B cell (primary cell): ENCODE measurements around the gene METTL9. TPM values are rescaled to one million over a fixed set of nuclear protein-coding genes. Genes with fewer than 3 reads are reported as not detected.
A peak's percentile ranks its signal among the peaks of the same experiment; 100 is the strongest.

Source experiments
- ATAC-seq: fragments of 200-7000 bp; cut with Tn5 transposase; one replicate; pipeline ENCODE4 v1.10.0; 2021; ENCODE audit warnings: low read depth, mild to moderate bottlenecking, moderate number of reproducible peaks, moderate library complexity
- CTCF ChIA-PET: fragments of 350-600 bp; sonication (Branson Sonifier 250); formaldehyde crosslinking; loops from one replicate; lab custom pipeline; 2021; ENCODE audit warnings: antibody characterized with exemption, inconsistent platforms; lab: Charles Lee
- POLR2A ChIA-PET: fragments of 350-600 bp; sonication (Branson Sonifier 250); formaldehyde crosslinking; loops from one replicate; lab custom pipeline; 2021; ENCODE audit warnings: antibody characterized with exemption; lab: Charles Lee
- DNase-seq: peaks from one replicate; pipeline ENCODE4 v3.0.0; 2013
- H2AFZ ChIP-seq: 2 replicates; pipeline ENCODE4 v1.6.1; 2012; ENCODE audit warnings: mild to moderate bottlenecking, low read depth, low read length; ENCODE audit not compliant: insufficient read depth, poor library complexity, severe bottlenecking
- H3K27ac ChIP-seq, 2 donors: 1 replicate in 1 of 2; 2 replicates in 1 of 2; pipeline ENCODE4 v1.5.1; 2012 to 2013; ENCODE audit warnings: low read length in 2 of 2, mild to moderate bottlenecking in 2 of 2, moderate library complexity in 1 of 2
- H3K27me3 ChIP-seq, 4 experiments: fragments of 200-600 bp in 1 of 4; sonication (generic) in 1 of 4; replicated peaks in 1 of 4; 1 replicate in 2 of 4; 2 replicates in 2 of 4; pipeline versions ENCODE4 v1.6.1 to v1.7.0; 2013 to 2016; ENCODE audit warnings: low read length in 3 of 4, mild to moderate bottlenecking in 2 of 4, mixed read lengths in 1 of 4, moderate library complexity in 1 of 4; ENCODE audit not compliant: insufficient read depth in 4 of 4, control insufficient read depth in 3 of 4; ENCODE audit errors: control extremely low read depth in 1 of 4
- H3K36me3 ChIP-seq, 2 experiments: replicated peaks in 1 of 2; 1 replicate in 1 of 2; 2 replicates in 1 of 2; pipeline versions ENCODE4 v1.6.1 to v1.7.1; 2013; ENCODE audit warnings: low read length in 1 of 2; ENCODE audit not compliant: insufficient read depth in 2 of 2, control insufficient read depth in 1 of 2; ENCODE audit errors: control extremely low read depth in 1 of 2, extremely low read depth in 1 of 2
- H3K4me1 ChIP-seq, 2 donors: fragments of 200-600 bp in 1 of 2; sonication (generic) in 1 of 2; 1 replicate in 1 of 2; 2 replicates in 1 of 2; pipeline versions ENCODE4 v1.5.1 to v1.6.1; 2013 to 2017; ENCODE audit warnings: low read length in 2 of 2; ENCODE audit not compliant: control insufficient read depth in 2 of 2, insufficient read depth in 2 of 2
- H3K4me2 ChIP-seq: replicated peaks from 2 replicates; pipeline ENCODE3; 2012; ENCODE audit warnings: mild to moderate bottlenecking, low read depth, low read length; ENCODE audit not compliant: poor library complexity, severe bottlenecking
- H3K4me3 ChIP-seq, 5 experiments: fragments of 200-600 bp in 1 of 5; sonication (generic) in 1 of 5; 1 replicate in 3 of 5; 2 replicates in 2 of 5; pipeline versions ENCODE4 v1.5.1 to v1.7.0; 2011 to 2016; ENCODE audit warnings: low read length in 4 of 5, mild to moderate bottlenecking in 4 of 5, low read depth in 2 of 5, control low read depth in 1 of 5, moderate library complexity in 1 of 5; ENCODE audit not compliant: insufficient read depth in 1 of 5; ENCODE audit errors: control extremely low read depth in 1 of 5, extremely low read depth in 1 of 5
- H3K79me2 ChIP-seq: fragments of 200-600 bp; sonication (generic); one replicate; pipeline ENCODE4 v1.6.0; 2016; ENCODE audit warnings: low read length; ENCODE audit not compliant: control insufficient read depth, insufficient read depth
- H3K9ac ChIP-seq: fragments of 200-600 bp; sonication (generic); 2 replicates; pipeline ENCODE4 v1.6.1; 2017; ENCODE audit warnings: mild to moderate bottlenecking, low read length, moderate library complexity
- H3K9me3 ChIP-seq, 3 donors: one replicate each; pipeline versions ENCODE4 v1.6.1 to v1.7.1; 2013; ENCODE audit warnings: low read length in 2 of 3; ENCODE audit not compliant: control insufficient read depth in 2 of 3, insufficient read depth in 1 of 3; ENCODE audit errors: control extremely low read depth in 1 of 3
- H4K20me1 ChIP-seq: 2 replicates; pipeline ENCODE4 v1.6.0; 2012; ENCODE audit warnings: mild to moderate bottlenecking, low read length; ENCODE audit not compliant: insufficient read depth, control insufficient read depth, poor library complexity, severe bottlenecking
- H3K27ac Mint-ChIP-seq: one replicate; pipeline ENCODE4 v1.8.0; 2021; ENCODE audit warnings: mixed read lengths
- H3K27me3 Mint-ChIP-seq: one replicate; pipeline ENCODE4 v1.8.0; 2021; ENCODE audit warnings: mixed read lengths
- H3K4me1 Mint-ChIP-seq: one replicate; pipeline ENCODE4 v1.8.0; 2021; ENCODE audit warnings: mixed read lengths
- H3K4me3 Mint-ChIP-seq: one replicate; pipeline ENCODE4 v1.8.0; 2021; ENCODE audit warnings: mixed read lengths
- H3K9me3 Mint-ChIP-seq: one replicate; pipeline ENCODE4 v1.8.0; 2022; ENCODE audit warnings: mixed read lengths; ENCODE audit not compliant: insufficient read depth
- EZH2 ChIP-seq: IDR thresholded peaks from 2 replicates; pipeline ENCODE4 v1.6.1; 2012; ENCODE audit warnings: borderline replicate concordance, low read depth, mild to moderate bottlenecking, moderate library complexity, low read length; ENCODE audit not compliant: insufficient read depth, poor library complexity, severe bottlenecking
- WGBS: methylation state at CpG from one replicate; pipeline ENCODE4 v1.1.5; 2013; ENCODE audit warnings: missing lambda C conversion rate; ENCODE audit not compliant: insufficient coverage; 5-methylcytosine and 5-hydroxymethylcytosine counted together
- intact Hi-C: fragments of 100-400 bp; cut with micrococcal nuclease; formaldehyde crosslinking; loops from one replicate; pipeline ENCODE4 v1.10.0; 2022
- polyA plus RNA-seq: library from polyadenylated mRNA; depleted of rRNA; stranded (reverse); fragments of >200 nt; gene quantifications from 2 replicates; pipeline ENCODE4 v1.2.3, GENCODE V29; 2012
- total RNA-seq, 2 donors: library from RNA; stranded (reverse); fragments of 120-200 nt in 1 of 2; gene quantifications; 1 replicate in 1 of 2; 2 replicates in 1 of 2; pipeline versions ENCODE4 v1.2.3 to v1.2.4, GENCODE V29; 2013 to 2022
- TF ChIP-seq, protein P1 (sequence below): fragments of 200-600 bp; IDR thresholded peaks from one replicate; pipeline ENCODE4 v1.8.0; 2022; ENCODE audit warnings: antibody characterized with exemption, mild to moderate bottlenecking

METTL9 gene
- total and polyA plus RNA-seq, 2 donors (not counting 1 experiment from before 2014, with no cell fraction given) = 34.0 to 57.7 TPM

DNA sequence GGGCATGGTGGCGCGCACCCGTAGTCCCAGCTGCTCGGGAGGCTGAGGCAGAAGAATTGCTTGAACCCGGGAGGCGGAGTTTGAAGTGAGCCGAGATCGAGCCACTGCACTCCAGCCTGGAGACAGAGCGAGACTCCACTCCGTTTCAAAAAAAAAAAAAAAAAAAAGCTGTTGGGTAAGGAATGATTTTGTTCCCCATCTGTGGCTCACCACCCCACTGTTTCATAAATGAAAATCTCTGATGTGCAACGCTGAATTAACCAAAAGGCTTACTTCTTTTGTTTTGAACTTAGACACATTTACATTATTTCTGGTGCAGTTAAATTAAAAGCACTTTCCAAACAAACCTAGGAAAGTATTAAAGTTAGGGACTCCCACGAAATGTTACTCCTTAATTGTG is 1.2 kb upstream of the METTL9 start:
- peaks cover 13 to 17% of the 10 kb centered on the region in 2 donors for H3K4me1 ChIP-seq
- peak overlapping the region; percentile 87 for H3K4me3 Mint-ChIP-seq
- no peaks in the 10 kb centered on the region for H3K27me3 ChIP-seq
- intact Hi-C loops = loop anchor here (2.0 kb wide), 3 partner anchors 59 to 591 kb away; partner anchors contain the start of gene UQCRC2
- CTCF ChIA-PET = interaction anchor here (0.7 to 1.6 kb wide), 3 partner anchors 41 to 106 kb away, joined by 3 to 9 read pairs (median 5); no protein-coding TSS in a partner anchor
- H3K27me3 Mint-ChIP-seq = peaks cover 4% of the 10 kb centered on the region
- no peak for DNase-seq
- H2AFZ ChIP-seq = peak overlapping the region; percentile 96
- H3K9ac ChIP-seq = no peak overlapping the region
- no peaks in the 10 kb centered on the region for H3K9me3 ChIP-seq
- H3K9me3 Mint-ChIP-seq = no peaks in the 10 kb centered on the region
- peaks cover 27% of the 10 kb centered on the region for H3K79me2 ChIP-seq
- TF ChIP-seq, protein P1, sequence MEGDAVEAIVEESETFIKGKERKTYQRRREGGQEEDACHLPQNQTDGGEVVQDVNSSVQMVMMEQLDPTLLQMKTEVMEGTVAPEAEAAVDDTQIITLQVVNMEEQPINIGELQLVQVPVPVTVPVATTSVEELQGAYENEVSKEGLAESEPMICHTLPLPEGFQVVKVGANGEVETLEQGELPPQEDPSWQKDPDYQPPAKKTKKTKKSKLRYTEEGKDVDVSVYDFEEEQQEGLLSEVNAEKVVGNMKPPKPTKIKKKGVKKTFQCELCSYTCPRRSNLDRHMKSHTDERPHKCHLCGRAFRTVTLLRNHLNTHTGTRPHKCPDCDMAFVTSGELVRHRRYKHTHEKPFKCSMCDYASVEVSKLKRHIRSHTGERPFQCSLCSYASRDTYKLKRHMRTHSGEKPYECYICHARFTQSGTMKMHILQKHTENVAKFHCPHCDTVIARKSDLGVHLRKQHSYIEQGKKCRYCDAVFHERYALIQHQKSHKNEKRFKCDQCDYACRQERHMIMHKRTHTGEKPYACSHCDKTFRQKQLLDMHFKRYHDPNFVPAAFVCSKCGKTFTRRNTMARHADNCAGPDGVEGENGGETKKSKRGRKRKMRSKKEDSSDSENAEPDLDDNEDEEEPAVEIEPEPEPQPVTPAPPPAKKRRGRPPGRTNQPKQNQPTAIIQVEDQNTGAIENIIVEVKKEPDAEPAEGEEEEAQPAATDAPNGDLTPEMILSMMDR = no peak
- TF ChIP-seq EZH2 = no peak
- no peaks in the 10 kb centered on the region for H3K36me3 ChIP-seq
- ATAC-seq = no peak
- WGBS = 87% methylated on average over 3 of the region's 12 CpGs
- peak overlapping the region; percentile 83 to 91 for H3K27ac ChIP-seq
- H3K4me3 ChIP-seq = peak overlapping the region in 1 of 5 experiments; percentile 70
- peak overlapping the region; percentile 94 for H3K4me2 ChIP-seq
- H3K27ac Mint-ChIP-seq = peak overlapping the region; percentile 92
- no peaks in the 10 kb centered on the region for H4K20me1 ChIP-seq
- POLR2A ChIA-PET = interaction anchor here (0.6 kb wide), 2 partner anchors 110 to 224 kb away, joined by 4 to 10 read pairs; no protein-coding TSS in a partner anchor
- peaks cover 31% of the 10 kb centered on the region for H3K4me1 Mint-ChIP-seq

DNA sequence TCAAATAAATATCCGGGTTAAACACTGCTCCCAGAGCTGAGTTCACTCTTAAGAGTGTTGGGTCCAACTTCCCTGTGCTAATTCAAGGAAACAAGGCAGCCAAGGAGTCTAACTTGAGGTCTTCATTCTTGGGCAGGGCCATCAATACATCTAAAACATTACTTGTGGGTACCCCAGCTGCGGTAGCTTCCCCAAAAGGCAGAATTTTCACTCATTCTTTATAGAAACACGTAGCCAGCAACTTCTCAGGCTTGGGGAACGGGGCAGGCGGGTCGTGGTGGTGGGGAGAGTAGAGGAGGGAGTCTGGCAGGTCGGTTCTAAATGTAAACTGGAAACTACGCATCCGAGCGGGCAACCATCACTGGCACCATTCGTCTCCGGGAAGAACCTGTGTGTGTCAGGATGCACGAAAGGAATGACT is 666 bp upstream of the METTL9 start:
- Mint-ChIP-seq H3K9me3 (no peaks in the 10 kb centered on the region), H3K4me1 (peaks cover 34% of the 10 kb centered on the region), H3K4me3 (peak overlapping the region; percentile 87), H3K27me3 (no peaks in the 10 kb centered on the region), H3K27ac (peak overlapping the region; percentile 92)
- Histone ChIP-seq H3K9ac (peak overlapping the region; percentile 79), H4K20me1 (peaks cover 3% of the 10 kb centered on the region), H3K4me3 (peak overlapping the region; percentile 50 to 95 (median 79)), H2AFZ (peak overlapping the region; percentile 96), H3K36me3 (no peaks in the 10 kb centered on the region), H3K4me2 (peak overlapping the region; percentile 94), H3K9me3 (no peaks in the 10 kb centered on the region), H3K79me2 (peaks cover 32% of the 10 kb centered on the region), H3K27me3 (no peaks in the 10 kb centered on the region), H3K27ac (peak overlapping the region; percentile 83 to 91), H3K4me1 (peaks cover 13 to 17% of the 10 kb centered on the region in 2 donors)
- DNase-seq = no peak
- no peak for ATAC-seq
- POLR2A ChIA-PET = interaction anchor here (0.6 kb wide), 2 partner anchors 109 to 223 kb away, joined by 4 to 10 read pairs; no protein-coding TSS in a partner anchor
- intact Hi-C loops = loop anchor here (1.0 to 2.0 kb wide), 5 partner anchors 49 to 590 kb away; partner anchors contain the start of gene UQCRC2
- TF ChIP-seq EZH2 = no peak
- TF ChIP-seq, protein P1 = no peak
- CTCF ChIA-PET = interaction anchor here (1.4 to 1.6 kb wide), 3 partner anchors 40 to 58 kb away, joined by 3 to 9 read pairs (median 5); no protein-coding TSS in a partner anchor
- 3% methylated on average over 11 of the region's 13 CpGs for WGBS
